GM06990 (cell line): ENCODE results near the gene ANKRD17.
A peak's percentile ranks its signal among the peaks of the same experiment; 100 is the strongest.

Experiments
- DNase-seq: peaks from one replicate; pipeline ENCODE4 v3.0.0-alpha.2; 2011; ENCODE audit not compliant: insufficient read length; ENCODE audit errors: extremely low read depth
- H3K27me3 ChIP-seq: replicated peaks from 2 replicates; pipeline ENCODE4 v1.6.0; 2011; ENCODE audit warnings: low read length; ENCODE audit not compliant: control insufficient read depth, insufficient read depth
- H3K36me3 ChIP-seq: 2 replicates; pipeline ENCODE4 v1.5.1; 2011; ENCODE audit warnings: low read length; ENCODE audit not compliant: control insufficient read depth, insufficient read depth
- H3K4me3 ChIP-seq: replicated peaks from 2 replicates; pipeline ENCODE4 v1.5.1; 2011; ENCODE audit warnings: low read depth, mild to moderate bottlenecking, control low read depth, low read length
- CTCF ChIP-seq: IDR thresholded peaks from 2 replicates; pipeline ENCODE4 v1.5.1; 2011; ENCODE audit warnings: low read length, control low read depth, mild to moderate bottlenecking, inconsistent platforms; ENCODE audit not compliant: insufficient read depth, poor library complexity, severe bottlenecking

ANKRD17 gene

DNA sequence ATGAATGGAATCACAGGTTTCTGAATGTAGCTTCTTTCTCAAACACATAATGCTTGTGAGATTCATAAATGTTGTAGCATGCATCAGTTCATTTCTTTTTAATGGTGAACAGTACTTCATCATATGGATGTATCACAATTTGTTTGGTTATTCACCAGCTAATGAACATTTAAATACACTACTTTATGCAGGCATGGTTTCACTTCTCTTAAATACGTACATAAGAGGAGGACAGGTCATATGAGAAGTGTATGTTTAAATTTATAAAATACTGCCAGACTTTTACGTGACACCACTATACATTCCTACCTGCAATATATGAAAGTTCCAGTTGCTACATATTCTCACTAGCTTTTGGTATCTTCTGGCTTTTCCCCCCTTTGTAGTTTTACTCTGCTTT is 65.4 kb downstream of the ANKRD17 start:
- H3K27me3 ChIP-seq = no peaks in the 10 kb centered on the region
- TF ChIP-seq CTCF = no peak
- H3K36me3 ChIP-seq = no peaks in the 10 kb centered on the region
- peak; percentile 24 for DNase-seq
- no peak overlapping the region for H3K4me3 ChIP-seq

GRCh38 chr4:73189274-73189810 is 69.3 kb downstream of the ANKRD17 start:
- no peak overlapping the region for H3K4me3 ChIP-seq
- no peaks in the 10 kb centered on the region for H3K27me3 ChIP-seq
- no peak for DNase-seq
- TF ChIP-seq CTCF = no peak
- no peaks in the 10 kb centered on the region; the same call in 1 of the 2 replicates for H3K36me3 ChIP-seq

DNA sequence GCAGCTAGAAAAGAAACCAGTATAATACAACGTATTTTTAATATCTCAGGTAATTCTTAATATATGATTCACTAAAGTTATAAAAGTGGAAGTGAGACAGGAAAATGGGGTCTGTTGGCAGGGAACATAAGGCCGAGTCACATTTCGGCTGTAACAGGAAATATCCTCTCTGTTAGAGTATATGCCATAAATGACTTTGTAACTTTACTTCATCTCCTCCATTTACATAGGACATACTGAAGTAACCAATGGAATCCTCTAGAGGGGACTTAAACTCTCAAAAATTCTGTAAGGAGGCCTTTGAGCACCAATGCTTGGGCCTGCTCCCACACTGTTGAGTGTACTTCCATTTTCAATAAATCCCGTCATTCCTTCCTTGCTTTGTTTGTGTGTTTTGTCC is 71.3 kb downstream of the ANKRD17 start:
- no peak for DNase-seq
- TF ChIP-seq CTCF = no peak
- no peaks in the 10 kb centered on the region for H3K27me3 ChIP-seq
- H3K36me3 ChIP-seq = no peaks in the 10 kb centered on the region; the same call in 1 of the 2 replicates
- no peak overlapping the region for H3K4me3 ChIP-seq

DNA sequence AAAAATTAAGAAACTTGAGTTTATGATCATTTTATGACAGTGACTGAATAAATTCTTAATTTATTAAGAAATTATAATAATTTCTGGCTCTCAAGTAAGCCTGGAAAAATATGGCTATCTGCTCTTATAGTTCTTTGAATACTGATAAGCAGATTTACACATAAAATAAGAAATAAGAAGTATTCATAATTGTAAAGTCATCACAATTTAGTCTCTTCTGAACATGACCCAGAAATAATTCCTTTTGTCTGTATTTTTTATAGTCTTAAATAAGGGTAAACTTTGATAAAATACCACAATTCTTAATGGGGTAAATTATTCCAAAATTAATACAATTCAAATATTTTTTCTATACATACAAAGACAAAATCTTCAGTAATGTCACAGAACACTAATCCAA is 72.7 kb downstream of the ANKRD17 start:
- H3K4me3 ChIP-seq = no peak overlapping the region
- H3K36me3 ChIP-seq = no peaks in the 10 kb centered on the region; the same call in 1 of the 2 replicates
- no peak for DNase-seq
- no peak for TF ChIP-seq CTCF
- no peaks in the 10 kb centered on the region for H3K27me3 ChIP-seq

DNA sequence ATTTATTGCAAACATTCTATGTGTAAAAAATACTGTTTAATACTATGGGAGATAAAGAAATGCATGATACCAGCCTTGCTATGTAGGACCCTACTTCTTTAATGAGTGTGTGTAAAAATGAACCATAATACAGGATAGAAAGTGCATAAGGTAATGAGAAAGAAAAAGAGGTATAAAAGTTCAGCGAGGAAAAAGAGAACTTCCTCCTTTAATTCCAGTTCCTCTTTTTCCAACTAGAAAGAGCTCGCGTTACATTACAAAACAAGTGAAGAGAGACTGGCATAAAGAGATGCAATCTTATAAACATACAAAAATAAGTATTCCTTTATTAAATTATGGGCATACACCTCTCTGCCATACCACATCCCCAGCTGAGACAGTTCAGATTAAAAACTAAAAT is 77.4 kb downstream of the ANKRD17 start:
- Histone ChIP-seq H3K36me3 (no peaks in the 10 kb centered on the region; the same call in 1 of the 2 replicates), H3K4me3 (no peak overlapping the region), H3K27me3 (no peaks in the 10 kb centered on the region)
- DNase-seq = no peak
- TF ChIP-seq CTCF = no peak

GRCh38 chr4:73178389-73178788 is 80.2 kb downstream of the ANKRD17 start:
- no peaks in the 10 kb centered on the region; the same call in none of the 2 replicates for H3K36me3 ChIP-seq
- no peak overlapping the region for H3K4me3 ChIP-seq
- no peak for DNase-seq
- TF ChIP-seq CTCF = no peak
- no peaks in the 10 kb centered on the region for H3K27me3 ChIP-seq
